Gastrocnemius medialis (tissue), 4 donors: ENCODE data around the gene CHRM2.

Source experiments
- CTCF ChIP-seq, 5 experiments: fragments of 450-650 bp in 3 of 5; fragments of 200-600 bp in 2 of 5; sonication (generic) in 2 of 5; IDR thresholded peaks in 4 of 5; conservative IDR thresholded peaks in 1 of 5; 1 replicate in 4 of 5; 2 replicates in 1 of 5; pipeline ENCODE4 v1.5.1; 2016 to 2019; ENCODE audit warnings: antibody characterized with exemption in 5 of 5, mild to moderate bottlenecking in 3 of 5, moderate library complexity in 3 of 5
- POLR2A ChIP-seq, 2 donors: fragments of 450-650 bp; IDR thresholded peaks; one replicate each; pipeline ENCODE4 v1.6.1; 2017; ENCODE audit warnings: antibody characterized with exemption in 2 of 2, mild to moderate bottlenecking in 2 of 2, moderate library complexity in 2 of 2

GRCh38 chr7:137001478-137001877 is 133.0 kb downstream of the CHRM2 start:
- no peak for TF ChIP-seq POLR2A (IDR thresholded peaks at IDR 0.05)
- TF ChIP-seq CTCF (IDR thresholded peaks at IDR 0.05 in 4 of 5, conservative IDR thresholded peaks at IDR 0.05 in 1 of 5) = no peak
